GM10248 (cell line): ENCODE data around the gene SZT2.
"Not testable (repeated sequence)": the region's sequence is repeated elsewhere in the genome, so short reads cannot be mapped to it uniquely, and the experiment has no call there.

Source experiments
- CTCF ChIA-PET: fragments of 300-600 bp; sonication (Branson Sonifier 250); formaldehyde crosslinking; extraction: SDS; loops from one replicate; lab custom pipeline; 2021; ENCODE audit warnings: antibody characterized with exemption; lab: Yijun Ruan, JAX
- POLR2A ChIA-PET: fragments of 350-650 bp; sonication (Branson Sonifier 250); formaldehyde crosslinking; extraction: SDS; loops from one replicate; lab custom pipeline; 2020; ENCODE audit warnings: antibody characterized with exemption; lab: Yijun Ruan, JAX
- DNase-seq: peaks from one replicate; pipeline ENCODE4 v3.0.0; 2012; ENCODE audit errors: extremely low spot score
- TF ChIP-seq, protein P1 (sequence below): IDR thresholded peaks from 2 replicates; pipeline ENCODE4 v1.5.1; 2012; ENCODE audit warnings: mild to moderate bottlenecking, low read depth; ENCODE audit errors: extremely low read depth, missing control alignments, control extremely low read depth

Gene SZT2

DNA sequence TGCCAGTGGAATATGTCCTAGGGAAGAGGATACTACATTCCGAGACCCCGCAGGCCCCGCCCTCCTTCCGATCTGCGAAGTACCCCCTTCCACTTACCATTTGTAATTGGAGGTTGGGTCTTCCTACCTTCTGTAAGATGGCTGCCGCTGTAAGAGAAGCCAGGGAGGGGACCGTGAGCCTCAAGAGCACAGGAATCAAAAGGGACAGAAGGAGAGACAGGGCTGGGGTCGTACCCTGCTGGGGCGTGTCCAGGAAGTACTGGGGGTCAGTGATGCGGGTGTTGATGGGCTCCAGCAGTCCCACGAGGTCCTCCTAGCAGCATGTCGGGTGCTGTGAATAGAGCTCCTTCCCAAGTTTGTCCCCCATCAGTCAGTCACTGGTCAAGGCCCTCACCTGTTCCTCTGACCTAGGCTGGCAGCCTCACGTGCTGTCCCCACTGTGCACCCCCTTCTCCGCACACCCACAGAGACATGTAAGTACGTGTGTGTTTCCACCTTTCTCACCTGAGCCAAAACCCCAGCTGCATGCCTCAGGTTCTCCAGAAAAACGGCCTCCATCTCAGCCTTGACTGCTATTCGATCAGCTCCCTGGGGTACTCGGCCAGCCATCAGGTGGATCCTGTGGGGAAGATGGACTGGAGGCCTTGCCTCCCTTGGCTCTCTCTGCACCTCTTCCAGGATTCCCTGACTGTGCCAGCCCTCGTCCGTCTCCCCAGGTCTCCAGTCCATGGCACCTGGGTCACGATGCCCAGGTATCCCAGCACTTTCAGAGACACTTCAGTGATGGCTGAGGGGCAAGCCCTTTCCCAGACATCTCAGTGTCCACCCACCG, 62.2 kb downstream of the SZT2 start:
- CTCF ChIA-PET: interaction anchor here (1.3 to 1.4 kb wide), 2 partner anchors 11 to 18 kb away, joined by 3 to 4 read pairs; no protein-coding TSS in a partner anchor
- TF ChIP-seq, protein P1, sequence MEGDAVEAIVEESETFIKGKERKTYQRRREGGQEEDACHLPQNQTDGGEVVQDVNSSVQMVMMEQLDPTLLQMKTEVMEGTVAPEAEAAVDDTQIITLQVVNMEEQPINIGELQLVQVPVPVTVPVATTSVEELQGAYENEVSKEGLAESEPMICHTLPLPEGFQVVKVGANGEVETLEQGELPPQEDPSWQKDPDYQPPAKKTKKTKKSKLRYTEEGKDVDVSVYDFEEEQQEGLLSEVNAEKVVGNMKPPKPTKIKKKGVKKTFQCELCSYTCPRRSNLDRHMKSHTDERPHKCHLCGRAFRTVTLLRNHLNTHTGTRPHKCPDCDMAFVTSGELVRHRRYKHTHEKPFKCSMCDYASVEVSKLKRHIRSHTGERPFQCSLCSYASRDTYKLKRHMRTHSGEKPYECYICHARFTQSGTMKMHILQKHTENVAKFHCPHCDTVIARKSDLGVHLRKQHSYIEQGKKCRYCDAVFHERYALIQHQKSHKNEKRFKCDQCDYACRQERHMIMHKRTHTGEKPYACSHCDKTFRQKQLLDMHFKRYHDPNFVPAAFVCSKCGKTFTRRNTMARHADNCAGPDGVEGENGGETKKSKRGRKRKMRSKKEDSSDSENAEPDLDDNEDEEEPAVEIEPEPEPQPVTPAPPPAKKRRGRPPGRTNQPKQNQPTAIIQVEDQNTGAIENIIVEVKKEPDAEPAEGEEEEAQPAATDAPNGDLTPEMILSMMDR: no peak
- no peak for DNase-seq
- POLR2A ChIA-PET: no interaction called here

GRCh38 chr1:43452789-43453441, 63.2 kb downstream of the SZT2 start:
- ChIA-PET POLR2A (interaction anchor here (2.0 kb wide), 1 partner anchor 197 kb away, joined by 7 read pairs; the partner anchor contains the start of gene KDM4A), CTCF (interaction anchor here (0.8 to 3.0 kb wide), 4 partner anchors 9 to 19 kb away, joined by 3 to 9 read pairs (median 4); no protein-coding TSS in a partner anchor)
- no peak for DNase-seq
- TF ChIP-seq, protein P1: no peak

DNA sequence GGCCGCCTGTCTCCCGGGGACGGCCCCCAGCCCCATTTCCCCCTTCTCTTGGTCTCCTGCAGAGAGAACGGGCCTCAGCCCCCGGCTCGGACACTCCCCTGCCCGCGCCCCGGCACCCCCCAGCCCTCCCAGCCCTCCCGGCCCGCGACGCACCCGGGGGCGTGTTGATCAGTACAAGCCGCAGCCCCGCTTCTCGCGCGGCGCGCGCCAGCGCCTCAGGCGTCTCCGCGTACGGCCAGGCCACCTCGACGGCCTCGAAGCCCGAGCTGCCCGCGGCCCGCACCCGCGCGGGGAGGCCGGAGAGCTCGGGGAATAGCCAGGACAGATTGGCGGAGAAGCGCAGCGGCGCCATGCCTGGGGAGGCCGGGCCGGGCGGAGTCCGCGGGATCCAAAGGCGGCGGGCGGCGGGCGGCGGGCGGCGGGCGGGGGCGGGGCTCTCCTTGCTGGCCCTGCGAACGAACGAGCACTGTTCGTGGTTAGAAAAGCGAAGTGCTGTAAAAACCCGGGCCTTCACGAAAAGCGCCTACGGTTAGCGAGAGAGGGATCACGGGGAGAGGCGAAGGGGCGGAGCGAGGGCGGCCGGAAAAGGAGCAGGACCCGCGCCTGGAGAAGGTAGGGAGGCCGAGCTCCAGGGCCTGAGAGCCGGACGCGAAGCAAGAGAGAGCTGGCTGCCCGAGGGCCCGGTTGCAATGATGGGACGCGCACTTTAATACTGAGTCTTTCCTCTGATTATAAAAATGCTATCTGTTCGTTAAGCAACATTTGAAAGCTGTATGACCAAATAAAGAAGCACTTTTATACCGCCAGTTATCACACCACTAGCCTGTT, 64.0 kb downstream of the SZT2 start, which contains the start of gene HYI:
Gene HYI (minus strand): TSS at position 490 of the 828 bp plus-strand sequence. CDS start 138 bp downstream, at position 352.
- peak; percentile 80 for DNase-seq
- TF ChIP-seq, protein P1: no peak
- POLR2A ChIA-PET: interaction anchor here (0.7 to 2.0 kb wide), 2 partner anchors 86 to 197 kb away, joined by 5 to 7 read pairs; partner anchors contain the start of genes ELOVL1 and KDM4A
- CTCF ChIA-PET: interaction anchor here (0.8 to 3.0 kb wide), 10 partner anchors 9 to 481 kb away, joined by 3 to 9 read pairs (median 4); no protein-coding TSS in a partner anchor

GRCh38 chr1:43454270-43455011, 64.7 kb downstream of the SZT2 start:
- ChIA-PET CTCF (interaction anchor here (0.9 to 3.0 kb wide), 10 partner anchors 8 to 480 kb away, joined by 3 to 9 read pairs (median 4); partner anchors contain the start of gene PTPRF), POLR2A (interaction anchor here (2.0 kb wide), 1 partner anchor 196 kb away, joined by 7 read pairs; the partner anchor contains the start of gene KDM4A)
- TF ChIP-seq, protein P1: no peak
- DNase-seq: peak; percentile 86

DNA sequence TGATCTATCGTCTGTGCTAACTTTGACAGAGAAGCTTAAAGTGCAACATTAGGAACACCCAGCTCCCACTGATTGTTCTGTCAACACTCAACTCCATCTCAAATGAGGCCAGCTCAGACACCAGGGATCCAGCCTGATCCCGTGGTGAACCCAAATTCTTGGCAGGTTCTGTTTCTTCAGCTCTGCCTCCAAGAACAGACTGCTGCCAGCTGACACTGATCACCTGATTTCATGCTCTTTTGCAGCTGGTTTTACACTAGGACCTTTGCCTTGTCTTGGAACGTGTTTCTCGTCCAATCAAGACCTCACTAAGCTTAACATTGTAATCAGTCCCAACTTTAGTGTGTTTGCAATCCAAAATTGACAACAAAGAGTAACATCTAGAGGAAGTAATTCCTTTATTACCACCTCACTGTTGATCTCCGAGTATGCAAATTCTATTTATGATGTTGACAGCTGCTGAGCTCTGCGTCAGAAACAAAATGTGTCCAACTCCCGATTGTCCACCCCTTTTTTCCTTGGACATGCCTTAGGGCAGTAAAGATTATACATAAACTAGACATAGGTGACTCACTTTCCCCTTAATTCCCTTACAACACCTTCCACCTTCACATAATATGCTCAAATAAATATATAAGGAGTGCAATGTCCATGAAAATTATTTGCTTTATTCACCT, 65.7 kb downstream of the SZT2 start:
- TF ChIP-seq, protein P1: no peak
- no peak for DNase-seq
- ChIA-PET CTCF (interaction anchor here (0.7 to 3.0 kb wide), 8 partner anchors 12 to 479 kb away, joined by 3 to 9 read pairs (median 4); partner anchors contain the start of gene PTPRF), POLR2A (interaction anchor here (0.5 to 2.0 kb wide), 2 partner anchors 195 kb away, joined by 4 to 7 read pairs; partner anchors contain the start of gene KDM4A)

- DNase-seq, POLR2A ChIA-PET: not testable (repeated sequence)
- CTCF ChIA-PET: interaction anchor here (0.7 to 1.2 kb wide), 2 partner anchors 114 to 466 kb away, joined by 3 read pairs; no protein-coding TSS in a partner anchor
Measured at GRCh38 chr1:43458379-43458778, 68.7 kb downstream of the SZT2 start.
